RWPE1 (cell line): ENCODE data around the gene POLR3C.

ENCODE experiments used
- CTCF ChIA-PET: fragments of 350-600 bp; sonication (Branson Sonifier 250); formaldehyde crosslinking; extraction: SDS; loops from one replicate; lab custom pipeline; 2021; lab: Yijun Ruan, JAX
- POLR2A ChIA-PET: fragments of 400-600 bp; formaldehyde crosslinking; extraction: SDS; loops from one replicate; lab custom pipeline; 2020; ENCODE audit warnings: antibody characterized with exemption; ENCODE audit not compliant: low non-redundant PET; lab: Yijun Ruan, JAX
- DNase-seq: peaks from one replicate; pipeline ENCODE4 v3.0.0; 2012; ENCODE audit warnings: low spot score
- H3K27ac ChIP-seq: fragments of 450-650 bp; 2 replicates; pipeline ENCODE4 v1.5.1; 2017
- TF ChIP-seq, protein P1 (sequence below): fragments of 450-650 bp; conservative IDR thresholded peaks from 2 replicates; pipeline ENCODE4 v1.5.1; 2017; ENCODE audit warnings: low read depth, mild to moderate bottlenecking

POLR3C gene

DNA sequence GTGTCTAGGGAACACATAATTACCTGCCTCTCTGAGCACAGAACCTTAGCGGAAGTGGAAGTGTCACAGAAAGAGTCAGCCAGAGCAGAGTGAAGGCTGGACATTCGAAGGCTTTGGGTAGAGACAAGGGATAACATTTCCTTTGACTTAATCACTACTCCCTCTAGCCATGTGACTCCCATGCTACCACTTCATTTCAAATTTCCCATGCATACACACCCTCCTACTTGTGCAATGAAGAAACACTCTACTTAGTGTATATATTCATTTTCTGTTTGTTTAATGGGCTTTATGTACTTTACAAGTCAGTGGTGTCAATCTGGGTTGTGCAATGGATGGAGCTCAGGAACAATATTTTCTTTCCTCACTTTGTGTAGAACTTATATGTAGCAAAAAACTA, 54.7 kb downstream of the POLR3C start:
- ChIA-PET CTCF (interaction anchor here (0.7 to 3.0 kb wide), 2 partner anchors 13 to 130 kb away, joined by 3 to 12 read pairs; no protein-coding TSS in a partner anchor), POLR2A (no interaction called here)
- no peak overlapping the region for H3K27ac ChIP-seq
- DNase-seq = no peak
- TF ChIP-seq, protein P1, sequence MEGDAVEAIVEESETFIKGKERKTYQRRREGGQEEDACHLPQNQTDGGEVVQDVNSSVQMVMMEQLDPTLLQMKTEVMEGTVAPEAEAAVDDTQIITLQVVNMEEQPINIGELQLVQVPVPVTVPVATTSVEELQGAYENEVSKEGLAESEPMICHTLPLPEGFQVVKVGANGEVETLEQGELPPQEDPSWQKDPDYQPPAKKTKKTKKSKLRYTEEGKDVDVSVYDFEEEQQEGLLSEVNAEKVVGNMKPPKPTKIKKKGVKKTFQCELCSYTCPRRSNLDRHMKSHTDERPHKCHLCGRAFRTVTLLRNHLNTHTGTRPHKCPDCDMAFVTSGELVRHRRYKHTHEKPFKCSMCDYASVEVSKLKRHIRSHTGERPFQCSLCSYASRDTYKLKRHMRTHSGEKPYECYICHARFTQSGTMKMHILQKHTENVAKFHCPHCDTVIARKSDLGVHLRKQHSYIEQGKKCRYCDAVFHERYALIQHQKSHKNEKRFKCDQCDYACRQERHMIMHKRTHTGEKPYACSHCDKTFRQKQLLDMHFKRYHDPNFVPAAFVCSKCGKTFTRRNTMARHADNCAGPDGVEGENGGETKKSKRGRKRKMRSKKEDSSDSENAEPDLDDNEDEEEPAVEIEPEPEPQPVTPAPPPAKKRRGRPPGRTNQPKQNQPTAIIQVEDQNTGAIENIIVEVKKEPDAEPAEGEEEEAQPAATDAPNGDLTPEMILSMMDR = no peak

- POLR2A ChIA-PET = interaction anchor here (0.9 kb wide), 1 partner anchor 20 kb away, joined by 3 read pairs; no protein-coding TSS in a partner anchor
- CTCF ChIA-PET = interaction anchor here (3.0 kb wide), 1 partner anchor 12 kb away, joined by 12 read pairs; no protein-coding TSS in a partner anchor
- TF ChIP-seq, protein P1 = no peak
- DNase-seq = no peak
- no peak overlapping the region for H3K27ac ChIP-seq
Observed at GRCh38 chr1:145879775-145880174, 55.8 kb downstream of the POLR3C start.

DNA sequence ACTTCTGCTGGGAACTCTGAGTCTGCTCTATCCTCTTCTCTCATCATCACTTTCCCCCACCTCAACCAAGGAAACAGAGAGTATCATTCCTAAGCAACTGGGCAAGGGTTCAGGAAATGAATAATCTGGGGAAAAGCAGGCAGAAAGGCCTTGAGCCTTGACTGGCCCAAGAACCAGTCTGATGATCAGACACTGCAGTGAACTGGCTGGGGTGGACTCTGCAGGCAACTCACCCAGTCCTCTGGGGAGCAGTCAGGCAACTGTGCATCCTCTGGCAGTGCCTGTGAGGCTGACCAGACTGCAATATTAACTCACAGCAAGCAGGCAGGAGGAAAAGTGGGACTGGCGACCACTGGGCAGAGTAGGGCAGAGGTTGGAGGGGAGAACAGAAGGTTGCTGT, 60.7 kb downstream of the POLR3C start:
- POLR2A ChIA-PET = interaction anchor here (0.6 kb wide), 1 partner anchor 25 kb away, joined by 4 read pairs; no protein-coding TSS in a partner anchor
- DNase-seq = no peak
- TF ChIP-seq, protein P1 = no peak
- CTCF ChIA-PET = no interaction called here
- no peak overlapping the region for H3K27ac ChIP-seq

DNA sequence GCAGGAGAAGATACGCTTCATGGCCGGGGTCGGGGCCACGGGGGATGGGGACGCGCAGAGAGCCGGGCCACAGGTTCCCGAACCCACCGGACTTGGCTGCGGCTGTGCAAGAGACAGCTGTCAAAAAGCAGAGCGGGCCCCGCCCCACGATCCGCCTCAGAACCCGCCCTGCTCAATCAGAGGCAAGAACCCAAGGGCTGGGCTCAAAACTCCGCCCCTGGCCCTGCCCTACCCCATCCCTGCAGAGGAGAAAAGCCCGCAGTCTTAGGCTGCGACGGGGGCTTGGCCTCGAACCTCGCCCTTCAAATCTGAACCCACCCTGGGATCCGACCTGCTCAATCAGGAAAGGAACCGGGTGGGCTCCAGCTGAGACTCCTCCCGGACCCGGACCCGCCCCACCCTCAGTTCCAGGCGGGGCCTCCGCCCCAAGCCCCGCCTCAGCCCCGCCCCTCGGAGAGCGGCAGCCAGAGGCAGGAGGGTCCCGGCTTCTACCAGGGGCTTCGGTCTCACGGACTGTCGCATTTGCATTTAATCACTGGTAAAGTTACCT, 61.8 kb downstream of the POLR3C start, which contains the start of gene ANKRD35:
TSS of gene ANKRD35 (minus strand) at position 129 of the 550 bp plus-strand sequence. CDS start at position 21, 108 bp downstream.
- CTCF ChIA-PET = interaction anchor here (0.6 to 0.9 kb wide), 3 partner anchors 11 to 48 kb away, joined by 3 to 6 read pairs (median 4); partner anchors contain the start of gene NUDT17

GRCh38 chr1:145886390-145886789, 62.4 kb downstream of the POLR3C start:
- CTCF ChIA-PET = no interaction called here
- TF ChIP-seq, protein P1 = no peak

More for the DNA sequence above, 61.8 kb downstream of the POLR3C start, which contains the start of gene ANKRD35:
- TF ChIP-seq, protein P1 = no peak
- POLR2A ChIA-PET = interaction anchor here (0.6 kb wide), 1 partner anchor 25 kb away, joined by 3 read pairs; no protein-coding TSS in a partner anchor
- H3K27ac ChIP-seq = peak within 1 kb of the TSS; percentile 37
- peak; percentile 94 for DNase-seq

GRCh38 chr1:145886816-145887215, 62.8 kb downstream of the POLR3C start:
- ChIA-PET POLR2A (no interaction called here), CTCF (no interaction called here)
- H3K27ac ChIP-seq = peak overlapping the region; percentile 12; the same call in 1 of the 2 replicates
- no peak for DNase-seq
- TF ChIP-seq, protein P1 = no peak

More at GRCh38 chr1:145886390-145886789, 62.4 kb downstream of the POLR3C start:
- DNase-seq = no peak
- POLR2A ChIA-PET = no interaction called here
- peak overlapping the region; percentile 37 for H3K27ac ChIP-seq
